GM19372 (cell line): ENCODE results near the gene FOXD2.

Experiments
- ATAC-seq: cut with Tn5 transposase; IDR thresholded peaks from one replicate; pipeline ENCODE4 v1.9.1; 2021; ENCODE audit warnings: mild to moderate bottlenecking, low read depth, moderate library complexity; ENCODE audit not compliant: unreplicated experiment

FOXD2 gene

GRCh38 chr1:47459253-47459788, 21.5 kb downstream of the FOXD2 start:
- no peak for ATAC-seq

- no peak for ATAC-seq
These were observed 22.2 kb downstream of the FOXD2 start for GRCh38 chr1:47460040-47460439.

- ATAC-seq: no peak
These were observed 22.6 kb downstream of the FOXD2 start for GRCh38 chr1:47460456-47460855.

GRCh38 chr1:47465605-47466004, 27.8 kb downstream of the FOXD2 start:
- no peak for ATAC-seq

- no peak for ATAC-seq
These were observed 31.0 kb downstream of the FOXD2 start for GRCh38 chr1:47468709-47469389.

GRCh38 chr1:47469390-47469759, 31.5 kb downstream of the FOXD2 start:
- no peak for ATAC-seq

GRCh38 chr1:47469910-47470309, 32.1 kb downstream of the FOXD2 start:
- ATAC-seq: no peak

- no peak for ATAC-seq
These were observed 33.3 kb downstream of the FOXD2 start for GRCh38 chr1:47471163-47471562.

GRCh38 chr1:47474278-47475193, 36.7 kb downstream of the FOXD2 start:
- no peak for ATAC-seq

- ATAC-seq: no peak
These were observed 39.8 kb downstream of the FOXD2 start for GRCh38 chr1:47477595-47478080.

GRCh38 chr1:47478090-47478489, 40.2 kb downstream of the FOXD2 start:
- ATAC-seq: no peak

- no peak for ATAC-seq
These were observed 41.8 kb downstream of the FOXD2 start for GRCh38 chr1:47479664-47480063.

GRCh38 chr1:47481936-47482335, 44.1 kb downstream of the FOXD2 start:
- ATAC-seq: no peak

- no peak for ATAC-seq
These were observed 44.9 kb downstream of the FOXD2 start for GRCh38 chr1:47482786-47483185.

- ATAC-seq: no peak
These were observed 45.8 kb downstream of the FOXD2 start for GRCh38 chr1:47483651-47484050.

GRCh38 chr1:47485817-47486216, 48.0 kb downstream of the FOXD2 start:
- ATAC-seq: no peak

GRCh38 chr1:47487332-47487731, 49.5 kb downstream of the FOXD2 start:
- ATAC-seq: no peak

GRCh38 chr1:47487850-47488450, 50.1 kb downstream of the FOXD2 start:
- no peak for ATAC-seq
